Anterior cingulate cortex (tissue), 58 donors: ENCODE measurements around the gene RC3H2.
"Not testable (repeated sequence)": the region's sequence is repeated elsewhere in the genome, so short reads cannot be mapped to it uniquely, and the experiment has no call there.

Experiments used
- DNase-seq, 58 donors: peaks; one replicate each; lab custom pipeline; 2025; lab: John Stamatoyannopoulos, UW

Gene RC3H2

GRCh38 chr9:122814545-122814944 is 90.6 kb downstream of the RC3H2 start:
- DNase-seq = no peak

GRCh38 chr9:122812736-122813135 is 92.4 kb downstream of the RC3H2 start:
- DNase-seq = no peak

- DNase-seq = peak in 55 of 58 donors; percentile 3 to 82 (median 55)
Observed at GRCh38 chr9:122810306-122810946, 94.7 kb downstream of the RC3H2 start.

GRCh38 chr9:122809261-122809660 is 95.9 kb downstream of the RC3H2 start:
- DNase-seq = not testable (repeated sequence)

GRCh38 chr9:122808141-122808540 is 97.0 kb downstream of the RC3H2 start:
- DNase-seq = no peak

- DNase-seq = peak in 8 of 58 donors; percentile 6 to 69 (median 28)
Observed at GRCh38 chr9:122807271-122807900, 97.8 kb downstream of the RC3H2 start.

GRCh38 chr9:122806661-122807060 is 98.5 kb downstream of the RC3H2 start:
- DNase-seq = no peak

GRCh38 chr9:122800066-122801060 is 104.8 kb downstream of the RC3H2 start, which contains the start of gene OR1K1:
Gene OR1K1 (plus strand): TSS chr9:122800123. CDS start chr9:122800123, 0 bp downstream.
- DNase-seq = no peak

GRCh38 chr9:122797316-122798063 is 107.7 kb downstream of the RC3H2 start:
- no peak for DNase-seq
